ENCODE measurements around the gene RBPJL. TPM values are rescaled to one million over a fixed set of nuclear protein-coding genes. Genes with fewer than 3 reads are reported as not detected.
A peak's percentile ranks its signal among the peaks of the same experiment; 100 is the strongest.

RBPJL gene
- total and polyA plus RNA-seq, 4 donors: not detected

DNA sequence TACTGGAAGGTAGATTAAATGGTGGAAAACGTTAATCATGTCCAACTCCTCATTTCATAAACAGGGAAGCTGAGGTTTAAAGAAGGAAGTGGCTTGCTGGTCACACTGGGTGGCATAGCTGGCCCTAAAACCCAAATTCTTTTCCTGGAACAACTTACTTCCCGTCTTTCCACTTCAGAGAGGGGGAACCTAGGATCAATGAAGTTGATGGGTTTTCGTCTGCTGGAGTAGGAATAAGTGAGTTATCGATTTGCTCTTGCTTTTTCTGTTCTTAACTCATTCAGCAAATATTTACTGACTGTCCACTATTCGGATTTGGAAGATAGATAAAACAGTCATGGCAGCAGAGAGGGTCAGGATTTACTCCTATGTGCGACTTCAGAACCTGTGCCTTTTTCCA, 55.2 kb downstream of the RBPJL start:
- Histone ChIP-seq H3K27me3 (ENCODE audit: control insufficient read depth in 4 of 4, insufficient read depth in 4 of 4, low read length in 3 of 4) (no peaks in the 10 kb centered on the region), H3K36me3 (ENCODE audit: control insufficient read depth in 4 of 4, insufficient read depth in 3 of 4, low read depth in 1 of 4, low read length in 3 of 4) (peaks cover 0 to 14% (median 11%) of the 10 kb centered on the region in 4 donors), H3K9me3 (ENCODE audit: control insufficient read depth in 4 of 4, low read length in 3 of 4) (no peaks in the 10 kb centered on the region), H3K4me1 (ENCODE audit: control insufficient read depth in 4 of 4, insufficient read depth in 4 of 4, low read length in 3 of 4) (peaks cover 16 to 53% (median 39%) of the 10 kb centered on the region in 4 donors), H3K4me3 (ENCODE audit: low read depth in 1 of 3, low read length in 3 of 3) (no peak overlapping the region), H3K9ac (ENCODE audit: low read depth in 1 of 2, low read length in 2 of 2) (peak overlapping the region in 1 of 2 donors; percentile 59), H3K27ac (ENCODE audit: low read depth in 1 of 2, low read length in 2 of 2) (peak overlapping the region; percentile 98)
- 27% methylated on average over 6 of the region's 6 CpGs for WGBS
- peak in 1 of 2 donors; percentile 25 for TF ChIP-seq RAD21 (IDR thresholded peaks at IDR 0.05)
- no peak for TF ChIP-seq JUND (IDR thresholded peaks at IDR 0.05)
- peak; percentile 52 for TF ChIP-seq SP1 (IDR thresholded peaks at IDR 0.05)
- TF ChIP-seq, protein P1, sequence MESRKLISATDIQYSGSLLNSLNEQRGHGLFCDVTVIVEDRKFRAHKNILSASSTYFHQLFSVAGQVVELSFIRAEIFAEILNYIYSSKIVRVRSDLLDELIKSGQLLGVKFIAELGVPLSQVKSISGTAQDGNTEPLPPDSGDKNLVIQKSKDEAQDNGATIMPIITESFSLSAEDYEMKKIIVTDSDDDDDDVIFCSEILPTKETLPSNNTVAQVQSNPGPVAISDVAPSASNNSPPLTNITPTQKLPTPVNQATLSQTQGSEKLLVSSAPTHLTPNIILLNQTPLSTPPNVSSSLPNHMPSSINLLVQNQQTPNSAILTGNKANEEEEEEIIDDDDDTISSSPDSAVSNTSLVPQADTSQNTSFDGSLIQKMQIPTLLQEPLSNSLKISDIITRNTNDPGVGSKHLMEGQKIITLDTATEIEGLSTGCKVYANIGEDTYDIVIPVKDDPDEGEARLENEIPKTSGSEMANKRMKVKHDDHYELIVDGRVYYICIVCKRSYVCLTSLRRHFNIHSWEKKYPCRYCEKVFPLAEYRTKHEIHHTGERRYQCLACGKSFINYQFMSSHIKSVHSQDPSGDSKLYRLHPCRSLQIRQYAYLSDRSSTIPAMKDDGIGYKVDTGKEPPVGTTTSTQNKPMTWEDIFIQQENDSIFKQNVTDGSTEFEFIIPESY (IDR thresholded peaks at IDR 0.05): no peak
- no peak for TF ChIP-seq EGR1 (IDR thresholded peaks at IDR 0.05; ENCODE audit: low read depth in 2 of 2)
- no peak for TF ChIP-seq NR2F2 (IDR thresholded peaks at IDR 0.05)
- peak; percentile 29 to 37 for TF ChIP-seq RXRA (IDR thresholded peaks at IDR 0.05)
- peak; percentile 74 for TF ChIP-seq YY1 (IDR thresholded peaks at IDR 0.05)
- TF ChIP-seq, protein P2, sequence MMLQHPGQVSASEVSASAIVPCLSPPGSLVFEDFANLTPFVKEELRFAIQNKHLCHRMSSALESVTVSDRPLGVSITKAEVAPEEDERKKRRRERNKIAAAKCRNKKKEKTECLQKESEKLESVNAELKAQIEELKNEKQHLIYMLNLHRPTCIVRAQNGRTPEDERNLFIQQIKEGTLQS (IDR thresholded peaks at IDR 0.05): no peak
- TF ChIP-seq, protein P3, sequence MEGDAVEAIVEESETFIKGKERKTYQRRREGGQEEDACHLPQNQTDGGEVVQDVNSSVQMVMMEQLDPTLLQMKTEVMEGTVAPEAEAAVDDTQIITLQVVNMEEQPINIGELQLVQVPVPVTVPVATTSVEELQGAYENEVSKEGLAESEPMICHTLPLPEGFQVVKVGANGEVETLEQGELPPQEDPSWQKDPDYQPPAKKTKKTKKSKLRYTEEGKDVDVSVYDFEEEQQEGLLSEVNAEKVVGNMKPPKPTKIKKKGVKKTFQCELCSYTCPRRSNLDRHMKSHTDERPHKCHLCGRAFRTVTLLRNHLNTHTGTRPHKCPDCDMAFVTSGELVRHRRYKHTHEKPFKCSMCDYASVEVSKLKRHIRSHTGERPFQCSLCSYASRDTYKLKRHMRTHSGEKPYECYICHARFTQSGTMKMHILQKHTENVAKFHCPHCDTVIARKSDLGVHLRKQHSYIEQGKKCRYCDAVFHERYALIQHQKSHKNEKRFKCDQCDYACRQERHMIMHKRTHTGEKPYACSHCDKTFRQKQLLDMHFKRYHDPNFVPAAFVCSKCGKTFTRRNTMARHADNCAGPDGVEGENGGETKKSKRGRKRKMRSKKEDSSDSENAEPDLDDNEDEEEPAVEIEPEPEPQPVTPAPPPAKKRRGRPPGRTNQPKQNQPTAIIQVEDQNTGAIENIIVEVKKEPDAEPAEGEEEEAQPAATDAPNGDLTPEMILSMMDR (IDR thresholded peaks at IDR 0.05; ENCODE audit: low read depth, low read length, missing input control): no peak
- TF ChIP-seq FOXA2 (IDR thresholded peaks at IDR 0.05): no peak
- TF ChIP-seq, protein P4, sequence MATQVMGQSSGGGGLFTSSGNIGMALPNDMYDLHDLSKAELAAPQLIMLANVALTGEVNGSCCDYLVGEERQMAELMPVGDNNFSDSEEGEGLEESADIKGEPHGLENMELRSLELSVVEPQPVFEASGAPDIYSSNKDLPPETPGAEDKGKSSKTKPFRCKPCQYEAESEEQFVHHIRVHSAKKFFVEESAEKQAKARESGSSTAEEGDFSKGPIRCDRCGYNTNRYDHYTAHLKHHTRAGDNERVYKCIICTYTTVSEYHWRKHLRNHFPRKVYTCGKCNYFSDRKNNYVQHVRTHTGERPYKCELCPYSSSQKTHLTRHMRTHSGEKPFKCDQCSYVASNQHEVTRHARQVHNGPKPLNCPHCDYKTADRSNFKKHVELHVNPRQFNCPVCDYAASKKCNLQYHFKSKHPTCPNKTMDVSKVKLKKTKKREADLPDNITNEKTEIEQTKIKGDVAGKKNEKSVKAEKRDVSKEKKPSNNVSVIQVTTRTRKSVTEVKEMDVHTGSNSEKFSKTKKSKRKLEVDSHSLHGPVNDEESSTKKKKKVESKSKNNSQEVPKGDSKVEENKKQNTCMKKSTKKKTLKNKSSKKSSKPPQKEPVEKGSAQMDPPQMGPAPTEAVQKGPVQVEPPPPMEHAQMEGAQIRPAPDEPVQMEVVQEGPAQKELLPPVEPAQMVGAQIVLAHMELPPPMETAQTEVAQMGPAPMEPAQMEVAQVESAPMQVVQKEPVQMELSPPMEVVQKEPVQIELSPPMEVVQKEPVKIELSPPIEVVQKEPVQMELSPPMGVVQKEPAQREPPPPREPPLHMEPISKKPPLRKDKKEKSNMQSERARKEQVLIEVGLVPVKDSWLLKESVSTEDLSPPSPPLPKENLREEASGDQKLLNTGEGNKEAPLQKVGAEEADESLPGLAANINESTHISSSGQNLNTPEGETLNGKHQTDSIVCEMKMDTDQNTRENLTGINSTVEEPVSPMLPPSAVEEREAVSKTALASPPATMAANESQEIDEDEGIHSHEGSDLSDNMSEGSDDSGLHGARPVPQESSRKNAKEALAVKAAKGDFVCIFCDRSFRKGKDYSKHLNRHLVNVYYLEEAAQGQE (IDR thresholded peaks at IDR 0.05): no peak
- no peak for TF ChIP-seq HNF4G (IDR thresholded peaks at IDR 0.05)
- peak; percentile 15 for TF ChIP-seq FOXA1 (IDR thresholded peaks at IDR 0.05)
- TF ChIP-seq TAF1 (conservative IDR thresholded peaks at IDR 0.05): peak; percentile 44
- TF ChIP-seq HNF4A (conservative IDR thresholded peaks at IDR 0.05): peak; percentile 26 to 36
- no peak for TF ChIP-seq GABPA (IDR thresholded peaks at IDR 0.05 in 1 of 2, conservative IDR thresholded peaks at IDR 0.05 in 1 of 2)
- TF ChIP-seq, protein P5, sequence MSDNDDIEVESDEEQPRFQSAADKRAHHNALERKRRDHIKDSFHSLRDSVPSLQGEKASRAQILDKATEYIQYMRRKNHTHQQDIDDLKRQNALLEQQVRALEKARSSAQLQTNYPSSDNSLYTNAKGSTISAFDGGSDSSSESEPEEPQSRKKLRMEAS (IDR thresholded peaks at IDR 0.05): no peak
- no peak for DNase-seq (ENCODE audit: low spot score)
